Endodermal cell (in vitro differentiated cells): ENCODE data around the gene CD74. TPM values are rescaled to one million over a fixed set of nuclear protein-coding genes. Genes with fewer than 3 reads are reported as not detected.

Experiments used
- DNase-seq: peaks from one replicate; pipeline ENCODE4 v3.0.0-alpha.2; 2017
- H3K27ac ChIP-seq: 2 replicates; pipeline ENCODE4 v1.5.1; 2013; ENCODE audit warnings: mild to moderate bottlenecking, low read depth, low read length, moderate library complexity
- H3K27me3 ChIP-seq: 2 replicates; pipeline ENCODE4 v1.6.1; 2013; ENCODE audit warnings: mild to moderate bottlenecking, low read length, moderate library complexity; ENCODE audit not compliant: insufficient read depth, control insufficient read depth, poor library complexity, severe bottlenecking
- H3K36me3 ChIP-seq: 2 replicates; pipeline ENCODE4 v1.7.0; 2013; ENCODE audit warnings: mild to moderate bottlenecking, low read length, moderate library complexity; ENCODE audit not compliant: control insufficient read depth, insufficient read depth
- H3K4me1 ChIP-seq: one replicate; pipeline ENCODE4 v1.7.0; 2013; ENCODE audit warnings: low read length; ENCODE audit not compliant: control insufficient read depth, insufficient read depth
- H3K4me3 ChIP-seq: 2 replicates; pipeline ENCODE4 v1.5.1; 2013; ENCODE audit warnings: mild to moderate bottlenecking, low read length, moderate library complexity
- H3K9ac ChIP-seq: 2 replicates; pipeline ENCODE4 v1.6.1; 2013; ENCODE audit warnings: mild to moderate bottlenecking, low read length, moderate library complexity; ENCODE audit not compliant: poor library complexity, severe bottlenecking; ENCODE audit errors: extremely low read depth
- H3K9me3 ChIP-seq: 2 replicates; pipeline ENCODE4 v1.6.1; 2013; ENCODE audit warnings: mild to moderate bottlenecking, low read length, moderate library complexity; ENCODE audit not compliant: control insufficient read depth
- H3K27ac Mint-ChIP-seq: 2 replicates; pipeline ENCODE4 v1.8.0; 2020; ENCODE audit warnings: mixed read lengths
- H3K27me3 Mint-ChIP-seq: 2 replicates; pipeline ENCODE4 v1.8.0; 2021; ENCODE audit warnings: mild to moderate bottlenecking, mixed read lengths; ENCODE audit not compliant: insufficient read depth
- H3K36me3 Mint-ChIP-seq: 2 replicates; pipeline ENCODE4 v1.8.0; 2020; ENCODE audit warnings: low read depth, mixed read lengths
- H3K4me1 Mint-ChIP-seq: 2 replicates; pipeline ENCODE4 v1.8.0; 2020; ENCODE audit warnings: mixed read lengths
- H3K4me3 Mint-ChIP-seq: 2 replicates; pipeline ENCODE4 v1.8.0; 2020; ENCODE audit warnings: mild to moderate bottlenecking, moderate library complexity, mixed read lengths
- H3K9me3 Mint-ChIP-seq: 2 replicates; pipeline ENCODE4 v1.8.0; 2020; ENCODE audit warnings: mild to moderate bottlenecking, mixed read lengths
- WGBS, 2 experiments: methylation state at CpG; one replicate each; pipeline versions ENCODE4 v1.1.5 to v1.1.7; 2013; ENCODE audit warnings: missing lambda C conversion rate in 2 of 2, mixed read lengths in 1 of 2; ENCODE audit not compliant: insufficient coverage in 1 of 2, insufficient read length in 1 of 2; 5-methylcytosine and 5-hydroxymethylcytosine counted together
- total RNA-seq, 2 donors: library from RNA; stranded (reverse); fragmentation: NEBNext Ultra II Directional in 1 of 2; extraction: Animal tissue kit (Norgen Biotek cat#: 25700) in 1 of 2; gene quantifications; 2 replicates in 1 of 2; 3 replicates in 1 of 2; pipeline ENCODE4 v1.2.1, GENCODE V29; 2021
- TF ChIP-seq, protein P1 (sequence below): fragments of 200-600 bp; sonication (generic); conservative IDR thresholded peaks from 2 replicates; pipeline ENCODE4 v1.5.0; 2021; ENCODE audit warnings: antibody characterized with exemption, mild to moderate bottlenecking

The CD74 gene
- total RNA-seq, 2 donors from 2014 or later, result 12.4 to 20.0 TPM

DNA sequence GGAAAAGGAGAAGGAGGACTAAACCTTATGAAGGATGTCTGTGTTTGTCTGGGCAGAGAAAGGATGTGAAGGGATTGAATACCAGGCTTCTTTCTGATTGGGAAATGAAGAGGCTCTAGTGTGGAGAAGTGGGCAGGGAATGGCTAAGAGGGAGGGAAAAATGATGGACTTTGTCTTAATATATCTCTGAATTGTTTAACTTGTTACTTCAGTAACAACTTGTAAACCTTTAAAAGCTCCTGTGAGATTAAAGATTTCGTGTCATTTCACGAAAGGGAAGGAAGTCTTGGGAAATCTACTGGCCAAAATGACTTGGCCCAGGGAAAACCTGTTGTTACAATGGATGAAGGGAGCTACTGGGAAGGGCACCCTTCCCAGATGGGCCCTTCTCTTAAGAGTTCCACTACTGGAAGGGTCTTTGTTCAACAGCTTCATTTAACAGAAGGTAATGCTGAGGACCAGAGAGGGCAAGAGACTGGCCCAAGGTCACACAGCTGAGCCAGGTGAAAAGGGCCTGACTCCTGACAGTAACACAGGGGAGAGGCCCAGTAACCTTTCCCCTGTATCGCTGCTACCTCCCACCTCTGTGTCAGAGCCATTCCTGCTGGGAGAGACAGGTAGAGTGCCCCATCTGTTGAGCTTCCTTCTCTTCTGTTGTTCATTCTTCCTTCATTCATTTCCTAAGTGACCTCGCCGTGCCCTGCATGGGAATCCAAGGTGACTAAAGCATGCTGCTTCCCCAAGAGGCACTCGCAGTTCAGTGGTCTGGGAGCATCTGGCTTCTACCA, 60.3 kb downstream of the CD74 start:
- Mint-ChIP-seq H3K27ac (no peak overlapping the region), H3K36me3 (no peaks in the 10 kb centered on the region), H3K4me3 (no peak overlapping the region), H3K4me1 (peaks cover 17% of the 10 kb centered on the region), H3K9me3 (no peaks in the 10 kb centered on the region), H3K27me3 (peaks cover 10% of the 10 kb centered on the region)
- TF ChIP-seq, protein P1, sequence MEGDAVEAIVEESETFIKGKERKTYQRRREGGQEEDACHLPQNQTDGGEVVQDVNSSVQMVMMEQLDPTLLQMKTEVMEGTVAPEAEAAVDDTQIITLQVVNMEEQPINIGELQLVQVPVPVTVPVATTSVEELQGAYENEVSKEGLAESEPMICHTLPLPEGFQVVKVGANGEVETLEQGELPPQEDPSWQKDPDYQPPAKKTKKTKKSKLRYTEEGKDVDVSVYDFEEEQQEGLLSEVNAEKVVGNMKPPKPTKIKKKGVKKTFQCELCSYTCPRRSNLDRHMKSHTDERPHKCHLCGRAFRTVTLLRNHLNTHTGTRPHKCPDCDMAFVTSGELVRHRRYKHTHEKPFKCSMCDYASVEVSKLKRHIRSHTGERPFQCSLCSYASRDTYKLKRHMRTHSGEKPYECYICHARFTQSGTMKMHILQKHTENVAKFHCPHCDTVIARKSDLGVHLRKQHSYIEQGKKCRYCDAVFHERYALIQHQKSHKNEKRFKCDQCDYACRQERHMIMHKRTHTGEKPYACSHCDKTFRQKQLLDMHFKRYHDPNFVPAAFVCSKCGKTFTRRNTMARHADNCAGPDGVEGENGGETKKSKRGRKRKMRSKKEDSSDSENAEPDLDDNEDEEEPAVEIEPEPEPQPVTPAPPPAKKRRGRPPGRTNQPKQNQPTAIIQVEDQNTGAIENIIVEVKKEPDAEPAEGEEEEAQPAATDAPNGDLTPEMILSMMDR, result no peak
- no peak for DNase-seq
- H3K4me1 ChIP-seq, result peaks cover 2% of the 10 kb centered on the region
- H3K27me3 ChIP-seq, result peaks cover 5% of the 10 kb centered on the region
- H3K9me3 ChIP-seq, result no peaks in the 10 kb centered on the region
- H3K27ac ChIP-seq, result no peak overlapping the region
- no peak overlapping the region for H3K4me3 ChIP-seq
- no peak overlapping the region for H3K9ac ChIP-seq
- no peaks in the 10 kb centered on the region for H3K36me3 ChIP-seq
- 83% methylated on average over 6 of the region's 6 CpGs for WGBS, 2 experiments

Other genes starting within 250 kb of the CD74 start
- not detected for gene CDX1, start 246.1 kb downstream of the CD74 start, total RNA-seq
- not detected for gene SLC6A7, start 222.8 kb downstream of the CD74 start, total RNA-seq
- gene CAMK2A, start 123.1 kb downstream of the CD74 start, total RNA-seq, result under 1 TPM; 0.31 to 0.49 TPM
- gene ARSI, start 110.0 kb downstream of the CD74 start, total RNA-seq, result 1 to 10 TPM; 2.4 to 2.7 TPM
- 100 to 1,000 TPM in 1 of 2 donors, 10 to 100 TPM in 1; 88.8 to 107 TPM for gene TCOF1, start 55.2 kb downstream of the CD74 start, total RNA-seq
- 1,000 to 10,000 TPM; 2,313 to 2,316 TPM for gene RPS14, start 36.8 kb upstream of the CD74 start, total RNA-seq
- 10 to 100 TPM; 53.3 to 71.7 TPM for gene NDST1, start 95.2 kb upstream of the CD74 start, total RNA-seq
- 1 to 10 TPM; 4.2 to 4.5 TPM for gene SYNPO, start 227.8 kb upstream of the CD74 start, total RNA-seq
- gene MYOZ3, start 248.3 kb upstream of the CD74 start, total RNA-seq, result 10 to 100 TPM; 12.4 to 15.8 TPM